ENCODE data around the gene MBD6.
A peak's percentile ranks its signal among the peaks of the same experiment; 100 is the strongest.

The MBD6 gene

DNA sequence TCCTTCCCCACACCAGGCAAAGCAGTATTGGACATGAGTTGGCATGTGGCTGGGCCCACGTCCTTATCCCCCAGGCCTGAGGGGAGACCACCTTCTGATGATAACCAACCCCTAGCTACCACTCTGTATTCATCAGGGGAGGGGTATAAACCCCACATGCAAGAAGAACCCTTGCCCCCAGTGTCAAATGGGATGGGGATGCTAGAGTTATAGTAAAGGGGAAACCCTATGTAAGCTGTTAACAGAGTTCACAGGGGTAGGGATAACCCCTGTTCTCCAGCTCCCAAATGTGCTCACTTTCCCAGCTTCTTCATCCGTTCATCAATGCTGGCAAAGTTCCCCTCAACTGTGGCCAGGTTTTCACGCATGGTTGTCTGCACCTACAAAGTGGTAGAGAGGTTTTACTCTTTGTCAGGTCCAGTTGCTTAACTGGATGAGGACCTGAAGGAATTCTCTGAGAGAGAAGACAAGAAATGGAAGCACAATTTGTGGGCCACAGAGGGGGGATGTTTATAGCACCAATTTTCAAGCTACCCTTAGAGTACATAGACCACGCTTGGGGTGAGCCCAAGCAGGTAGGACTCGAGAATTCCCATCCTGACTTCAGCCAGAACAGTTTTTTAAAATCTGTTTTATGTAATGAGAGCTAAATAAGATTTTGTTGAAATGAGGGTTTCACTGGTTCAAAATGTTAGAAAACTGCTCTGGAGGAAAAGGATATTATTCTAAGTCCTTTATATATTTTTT, 7.9 kb downstream of the MBD6 start:
- DNase-seq, result no peak

DNA sequence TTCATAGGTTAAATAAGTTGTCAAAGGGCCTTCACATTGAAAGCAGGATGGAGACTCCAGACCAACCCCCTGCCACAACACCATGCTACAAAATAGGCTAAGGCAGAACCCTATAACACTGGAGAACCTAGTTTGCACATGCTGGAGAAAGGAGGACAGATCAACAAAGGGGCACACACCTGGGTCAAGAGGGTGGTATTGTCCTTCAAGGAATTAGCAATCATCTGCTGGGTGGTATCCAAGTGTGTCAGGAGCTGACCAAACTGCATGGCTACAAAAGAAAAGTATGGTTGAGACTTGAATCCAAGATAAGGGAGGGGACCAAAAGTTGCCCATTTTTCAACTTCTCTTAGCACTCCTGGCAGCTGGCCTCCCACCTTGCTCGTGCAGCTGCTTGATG, 9.2 kb downstream of the MBD6 start:
- DNase-seq, result no peak

DNA sequence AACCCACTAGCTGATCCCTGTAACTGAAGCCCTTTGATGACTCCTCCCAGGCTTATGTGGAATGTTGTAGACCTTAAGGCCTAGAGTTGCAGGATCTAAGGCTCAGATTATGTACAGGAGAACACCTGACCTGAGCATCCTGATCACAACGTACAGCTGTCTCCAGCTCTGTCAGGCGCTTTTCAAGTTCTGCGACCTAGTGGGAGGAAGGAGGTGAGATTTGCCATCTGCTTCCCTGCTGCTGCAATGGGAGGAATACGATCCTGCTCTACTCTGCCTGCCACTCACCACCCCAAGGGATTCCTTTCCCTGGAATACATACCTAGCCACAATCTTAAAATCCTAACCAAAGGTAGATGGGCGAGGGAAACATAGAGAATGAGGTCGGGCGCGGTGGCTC, 10.5 kb downstream of the MBD6 start:
- peak; percentile 88 for DNase-seq

DNA sequence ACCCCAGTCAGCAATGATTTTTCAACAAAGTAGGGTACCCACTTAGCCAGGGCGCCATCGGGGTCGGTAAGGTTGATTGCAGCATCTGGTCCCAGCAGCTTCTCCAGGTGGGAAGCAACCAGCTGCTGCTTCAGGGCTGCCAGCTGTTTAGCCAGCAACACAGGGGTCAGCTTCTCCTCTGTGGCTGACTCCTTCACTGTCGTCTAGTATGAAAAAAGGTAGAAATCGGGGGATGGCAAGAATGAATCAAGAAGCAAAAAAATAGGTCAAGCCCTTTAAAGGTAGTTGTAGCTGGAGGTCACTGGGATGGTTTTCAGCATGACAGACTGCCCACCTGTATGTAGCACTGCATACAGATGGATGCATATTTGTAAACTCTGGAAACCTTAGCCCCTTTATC, 11.6 kb downstream of the MBD6 start:
- no peak for DNase-seq

DNA sequence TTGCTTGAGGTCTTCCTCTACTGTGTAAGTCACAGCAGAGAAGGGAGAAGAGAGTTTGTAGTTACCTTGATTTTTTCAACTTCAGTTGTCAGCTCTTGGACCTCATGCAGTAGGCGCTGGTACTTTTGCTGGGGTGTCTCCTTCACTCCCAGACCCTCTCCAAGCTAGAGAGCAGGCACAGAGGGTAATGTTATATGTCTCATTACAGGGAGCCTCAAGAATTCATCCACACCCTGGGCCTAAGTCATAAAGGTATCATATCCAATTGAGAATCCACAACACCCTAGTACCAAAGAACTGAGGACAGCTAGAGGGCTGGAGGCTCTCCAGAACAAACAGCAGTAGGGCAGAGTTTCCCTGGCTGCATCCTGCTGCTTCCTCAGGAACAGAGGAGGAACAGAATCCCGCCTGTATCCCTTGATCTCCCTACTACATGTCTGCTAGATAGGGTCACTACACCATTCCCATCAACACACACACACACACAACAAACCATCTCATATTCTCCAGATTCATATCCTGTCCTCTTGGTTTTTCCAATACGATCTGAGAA, 12.4 kb downstream of the MBD6 start:
- no peak for DNase-seq

DNA sequence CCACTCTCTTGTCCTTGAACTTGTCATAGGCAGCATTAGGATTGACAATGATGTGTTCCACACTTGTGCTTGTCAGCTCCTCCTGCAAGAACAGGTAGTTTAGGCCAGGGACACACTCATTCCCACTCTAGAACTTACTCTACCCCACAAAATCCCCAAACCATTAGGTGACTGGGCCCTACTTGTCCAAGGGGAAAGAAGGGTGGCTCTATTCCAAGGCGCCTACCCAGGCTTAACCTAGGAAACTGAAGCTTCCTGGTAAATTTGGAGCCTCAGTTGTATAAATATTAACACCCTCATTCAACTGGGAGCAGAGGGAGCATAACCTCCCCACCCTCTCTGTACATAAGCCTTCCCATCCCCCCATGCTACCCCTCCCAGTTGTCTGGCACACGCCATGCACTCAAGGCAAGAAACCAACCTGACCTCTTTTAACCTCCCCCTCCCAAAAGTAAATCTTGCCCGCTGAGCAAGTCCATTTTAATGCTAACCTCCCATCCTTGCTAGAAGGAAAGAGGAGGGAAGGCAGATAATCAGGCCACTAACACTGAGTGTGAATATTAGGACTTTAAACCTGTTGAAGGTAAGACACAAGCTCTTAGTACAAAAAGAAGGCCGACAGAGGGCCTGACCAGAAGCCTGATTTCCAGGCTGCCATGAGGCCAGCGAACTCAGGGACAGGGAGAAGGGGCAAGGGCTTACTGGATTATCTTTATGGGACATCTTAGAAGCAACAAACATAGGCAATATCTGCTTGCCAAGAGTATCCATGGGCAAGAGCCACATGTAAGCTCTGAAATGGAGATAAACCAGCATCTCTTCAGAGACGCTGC, 13.4 kb downstream of the MBD6 start:
- no peak for DNase-seq

DNA sequence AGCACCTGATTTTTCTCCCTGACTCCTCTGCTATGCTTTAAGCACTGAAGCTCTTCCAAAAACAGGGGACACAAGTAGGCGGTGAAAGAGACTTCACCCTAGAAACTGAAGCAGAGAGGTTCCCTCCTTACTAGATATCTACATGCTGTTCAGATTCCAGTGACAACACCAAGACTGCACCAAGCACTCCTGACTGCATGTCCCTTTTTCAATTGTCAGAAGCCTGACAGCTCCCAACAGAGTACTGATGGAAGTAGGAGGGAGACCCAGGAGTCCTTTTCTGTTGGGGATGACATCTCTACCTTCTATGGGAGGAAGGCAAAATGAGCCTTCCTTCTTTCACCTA, 13.9 kb downstream of the MBD6 start:
- no peak for DNase-seq

DNA sequence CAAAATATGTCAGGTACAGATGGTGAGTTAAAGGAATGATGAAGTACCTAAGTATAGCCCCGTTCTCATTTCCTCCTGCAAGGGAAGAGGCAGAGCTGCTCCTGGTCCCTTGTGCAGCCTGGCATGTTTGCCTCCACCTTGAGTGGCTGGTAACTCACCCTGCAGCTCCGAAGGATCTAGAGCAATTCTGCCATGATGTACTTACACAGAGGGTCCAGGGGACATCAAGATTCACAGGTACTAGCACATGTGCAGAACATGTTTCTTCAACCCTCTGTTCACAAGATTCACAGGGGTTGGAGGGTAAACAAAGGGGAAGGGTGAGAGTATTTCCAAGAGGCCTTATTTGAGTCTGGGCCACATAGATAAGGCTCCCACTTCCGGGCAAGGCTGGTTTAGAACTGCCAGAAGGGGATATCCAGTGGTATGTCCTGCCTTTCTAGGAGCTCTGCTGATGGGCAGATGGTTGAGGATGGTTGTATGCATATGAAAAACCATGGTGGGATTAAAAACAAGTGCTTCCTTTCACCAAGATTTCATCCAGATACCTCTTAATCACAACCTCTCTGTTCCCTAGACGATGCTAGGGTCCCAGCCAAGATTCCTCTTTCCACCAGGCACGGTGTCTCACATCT, 16.6 kb downstream of the MBD6 start:
- no peak for DNase-seq

DNA sequence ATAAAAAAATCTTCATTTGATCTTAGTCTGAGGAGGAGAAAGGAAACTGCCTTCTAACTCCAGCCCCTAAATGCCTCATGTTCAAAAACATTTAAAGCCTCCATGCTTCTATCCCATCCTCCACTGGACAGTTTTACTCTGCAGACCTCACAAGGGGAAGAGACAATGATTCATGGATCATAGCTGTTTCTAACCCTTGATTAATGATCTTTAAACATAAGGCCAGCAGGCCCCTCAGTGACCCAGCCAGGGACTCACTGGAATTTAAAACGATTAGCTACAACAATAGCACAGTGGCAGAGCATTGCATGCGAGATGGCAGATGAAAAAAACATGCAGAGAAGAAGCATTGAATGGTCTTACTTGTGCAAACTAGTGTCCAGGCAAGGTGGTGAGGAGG, 18.4 kb downstream of the MBD6 start:
- DNase-seq, result no peak

DNA sequence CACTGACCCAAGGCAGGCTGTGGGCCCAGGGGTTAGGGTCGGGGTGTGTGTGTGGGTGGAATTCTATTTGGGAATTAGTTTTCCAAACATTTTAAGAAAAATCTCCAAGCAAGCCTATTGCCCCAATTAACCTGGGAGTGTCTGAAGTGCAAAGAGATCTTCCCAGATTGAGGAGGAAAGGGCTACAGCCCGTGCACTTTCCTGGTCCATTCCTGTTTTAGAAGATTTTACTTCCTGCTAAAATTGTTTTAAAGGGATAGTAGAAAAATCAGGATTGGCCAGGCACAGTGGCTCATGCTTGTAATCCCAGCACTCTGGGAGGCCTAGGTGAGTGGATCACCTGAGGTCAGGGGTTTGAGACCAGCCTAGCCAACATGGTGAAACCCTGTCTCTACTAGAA, 19.1 kb downstream of the MBD6 start:
- DNase-seq, result no peak

DNA sequence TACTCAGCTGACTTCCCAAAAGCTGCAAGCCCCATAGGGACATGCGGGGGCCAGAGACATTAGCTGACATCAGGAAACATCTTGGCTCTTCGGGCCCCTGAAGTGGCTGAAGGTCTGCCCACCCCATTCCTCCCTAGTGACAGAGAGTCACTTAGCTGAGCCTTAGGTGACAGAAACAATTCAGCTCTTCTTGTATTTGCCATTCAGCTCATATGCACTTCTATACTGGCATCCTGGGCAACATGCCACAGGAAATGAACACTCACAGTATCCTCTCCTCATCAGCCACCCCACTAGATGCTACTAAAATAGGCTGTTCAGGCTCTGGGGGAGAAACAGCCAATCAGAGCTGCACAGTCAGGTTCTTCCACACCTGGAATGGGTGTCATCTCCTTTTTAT, 21.0 kb downstream of the MBD6 start:
- no peak for DNase-seq

DNA sequence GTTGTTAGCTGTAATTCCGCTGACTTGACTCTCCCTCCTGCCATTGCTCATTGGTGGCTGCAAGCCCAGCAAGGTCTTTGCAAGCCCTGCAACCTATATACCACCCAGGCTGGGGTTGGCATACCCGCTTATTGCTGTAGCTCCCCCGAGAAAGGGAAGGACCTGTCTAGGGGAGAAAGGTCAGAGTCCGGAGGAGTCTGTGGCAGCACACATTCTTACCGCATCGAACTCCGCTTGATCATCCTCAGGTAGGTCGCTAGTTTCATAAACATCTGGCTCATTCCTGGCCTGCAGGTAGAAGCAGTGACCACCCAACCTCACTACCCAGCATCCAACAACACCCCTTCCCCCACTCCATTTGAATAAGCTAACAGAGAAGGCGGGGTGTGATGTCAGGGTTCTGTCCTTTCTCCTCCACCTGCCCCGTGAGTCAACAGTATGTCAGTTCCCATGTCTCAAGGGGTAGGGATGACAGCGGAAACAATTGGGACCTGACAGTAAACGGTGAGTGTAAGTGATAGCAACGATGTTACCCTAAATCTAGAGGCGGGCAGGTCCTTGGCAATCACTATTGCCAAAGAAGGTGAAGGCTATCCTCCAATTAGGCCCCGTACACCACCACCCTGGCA, 23.3 kb downstream of the MBD6 start:
- DNase-seq, result no peak

DNA sequence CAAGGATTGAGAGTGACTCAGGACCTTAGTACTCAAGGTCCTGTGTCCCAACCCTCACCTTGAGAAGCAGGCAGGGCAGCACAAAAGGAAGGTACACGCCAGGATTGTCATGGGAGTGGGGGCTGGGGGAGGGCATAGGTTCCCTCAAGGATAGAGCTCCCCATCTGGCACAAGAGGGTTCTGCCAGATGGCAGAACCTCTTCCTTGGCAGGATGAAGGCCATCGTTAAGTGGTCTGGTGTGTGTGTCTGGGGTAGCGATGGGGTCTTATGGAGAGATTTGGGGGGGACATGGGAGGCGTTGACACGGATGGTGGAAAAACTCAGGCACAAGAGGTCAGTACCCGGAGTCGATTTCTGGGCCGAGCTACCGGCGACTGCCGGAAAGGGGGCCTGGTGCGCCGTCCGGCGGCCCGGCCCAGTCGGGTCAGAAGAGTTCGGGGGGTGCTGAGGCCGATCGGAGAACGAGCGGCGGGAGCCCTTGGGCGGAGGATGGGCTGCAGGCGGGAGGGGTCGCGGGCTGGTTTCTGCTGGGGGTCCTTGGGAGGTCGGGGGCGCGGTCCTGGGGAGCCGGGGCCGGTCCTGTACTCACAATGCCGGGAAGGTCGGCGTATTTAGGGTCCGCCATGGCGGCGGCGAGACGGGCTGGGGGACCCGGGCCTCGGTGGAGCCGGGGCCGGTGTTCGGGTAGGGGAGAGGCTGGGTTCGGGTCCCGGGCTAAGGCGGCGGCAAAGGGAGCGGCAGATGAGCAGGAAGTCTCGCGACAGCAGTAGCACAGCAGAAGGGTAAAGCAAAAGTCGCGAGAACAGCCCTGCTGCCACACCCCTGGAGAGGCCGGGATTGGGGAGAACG, 24.0 kb downstream of the MBD6 start, which contains the start of gene DCTN2:
Gene DCTN2, minus strand, starts transcription at position 755 of the 850 bp plus-strand sequence. Its CDS starts 129 bp downstream, at position 626.
- DNase-seq, result peak; percentile 95

DNA sequence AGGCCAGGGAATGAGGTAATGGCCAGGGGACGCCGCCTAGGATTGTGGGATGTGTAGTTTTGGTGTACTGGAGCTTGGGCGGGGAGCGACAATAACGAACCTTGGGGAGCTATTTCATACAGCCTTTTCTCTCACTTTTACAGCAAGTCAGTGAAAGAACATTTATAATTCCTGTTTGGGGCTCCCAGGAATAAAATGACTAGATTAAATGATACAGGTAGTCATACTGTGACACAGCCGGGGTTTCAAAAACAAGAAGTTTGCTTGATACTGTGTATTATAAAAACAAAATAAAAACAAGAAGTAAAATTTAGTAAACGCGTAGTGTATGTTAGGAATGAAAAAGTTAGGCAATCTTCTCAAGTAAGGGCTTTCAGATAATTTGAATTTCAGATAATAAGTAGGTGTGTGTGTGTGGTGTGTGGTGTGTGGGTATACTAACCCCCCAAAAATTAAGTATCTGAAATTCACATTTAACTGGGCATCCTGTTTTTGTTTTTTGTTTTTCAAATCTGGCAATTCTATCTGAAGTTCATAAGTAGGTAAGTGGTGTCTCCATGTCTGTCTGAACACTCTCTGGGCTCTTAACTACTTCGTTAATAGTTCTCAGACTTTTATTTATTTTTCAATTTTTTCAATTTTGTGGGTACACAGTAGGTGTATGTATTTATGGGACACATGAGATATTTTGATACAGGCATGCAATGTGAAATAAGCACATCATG, 24.8 kb downstream of the MBD6 start:
- no peak for DNase-seq

DNA sequence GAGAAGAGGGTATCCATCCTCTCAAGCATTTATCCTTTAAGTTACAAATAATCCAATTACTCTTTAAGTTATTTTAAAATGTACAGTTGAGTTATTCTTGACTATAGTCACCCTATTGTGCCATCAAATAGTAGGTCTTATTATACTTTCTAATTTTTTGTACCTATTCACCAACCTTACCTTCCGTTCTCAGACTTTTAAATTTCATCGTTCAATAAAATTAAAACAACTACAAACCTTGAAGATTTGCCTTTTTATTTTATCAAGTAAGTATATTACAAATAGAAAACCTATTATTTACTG, 25.3 kb downstream of the MBD6 start:
- DNase-seq, result no peak

DNA sequence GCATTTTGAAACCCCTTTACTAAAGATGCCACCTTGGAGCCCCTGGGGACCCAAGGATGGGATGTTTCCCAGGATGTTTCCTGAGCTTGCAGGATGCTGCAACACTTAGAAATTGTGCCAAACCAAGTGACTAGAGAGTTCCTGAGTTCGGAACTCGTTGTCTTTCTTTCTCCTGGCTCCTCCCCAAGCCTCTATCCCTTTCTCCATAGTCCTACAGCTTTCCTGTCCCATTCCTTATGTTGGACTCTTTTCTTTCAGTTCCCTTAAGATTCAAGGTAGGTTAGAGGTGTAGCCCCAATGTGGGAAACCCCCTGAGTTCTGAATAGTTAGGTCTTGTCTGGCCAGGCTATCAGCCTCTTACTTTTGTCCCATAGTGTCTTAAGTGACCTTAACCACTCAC, 25.9 kb downstream of the MBD6 start:
- DNase-seq, result no peak

DNA sequence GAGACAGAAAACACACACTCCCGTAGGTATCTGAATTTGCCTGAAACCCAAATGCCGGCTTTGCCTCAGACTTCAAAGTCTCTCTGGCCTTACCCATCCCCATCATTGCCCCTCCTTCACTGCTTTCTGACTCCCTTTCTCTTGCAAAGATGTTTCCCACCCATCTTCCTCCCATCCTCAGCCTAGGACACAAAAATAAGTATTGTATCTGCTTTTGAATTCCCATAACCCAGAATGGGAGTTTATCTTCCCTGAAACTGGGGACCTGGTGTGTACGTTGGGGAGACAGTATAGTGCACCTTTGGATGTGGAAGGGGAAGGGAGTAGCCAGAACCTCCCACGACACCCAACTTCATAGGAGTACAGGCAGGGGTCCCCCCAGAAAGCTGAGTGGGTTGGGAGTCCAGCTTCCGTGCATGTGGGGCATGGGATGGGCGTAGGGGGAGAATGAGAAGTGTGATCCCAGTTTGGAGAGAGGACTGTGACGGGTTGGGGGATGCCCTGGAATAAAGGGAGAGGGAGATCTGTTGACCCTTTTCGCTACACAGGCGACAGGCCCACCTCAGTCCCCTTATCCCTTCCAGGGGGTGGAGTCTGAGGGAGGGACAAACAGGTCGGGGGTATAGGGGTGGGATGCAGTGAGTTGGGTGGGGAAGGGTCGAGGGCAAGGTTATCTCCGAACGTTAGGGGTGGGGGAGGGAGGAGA, 26.7 kb downstream of the MBD6 start:
- no peak for DNase-seq

DNA sequence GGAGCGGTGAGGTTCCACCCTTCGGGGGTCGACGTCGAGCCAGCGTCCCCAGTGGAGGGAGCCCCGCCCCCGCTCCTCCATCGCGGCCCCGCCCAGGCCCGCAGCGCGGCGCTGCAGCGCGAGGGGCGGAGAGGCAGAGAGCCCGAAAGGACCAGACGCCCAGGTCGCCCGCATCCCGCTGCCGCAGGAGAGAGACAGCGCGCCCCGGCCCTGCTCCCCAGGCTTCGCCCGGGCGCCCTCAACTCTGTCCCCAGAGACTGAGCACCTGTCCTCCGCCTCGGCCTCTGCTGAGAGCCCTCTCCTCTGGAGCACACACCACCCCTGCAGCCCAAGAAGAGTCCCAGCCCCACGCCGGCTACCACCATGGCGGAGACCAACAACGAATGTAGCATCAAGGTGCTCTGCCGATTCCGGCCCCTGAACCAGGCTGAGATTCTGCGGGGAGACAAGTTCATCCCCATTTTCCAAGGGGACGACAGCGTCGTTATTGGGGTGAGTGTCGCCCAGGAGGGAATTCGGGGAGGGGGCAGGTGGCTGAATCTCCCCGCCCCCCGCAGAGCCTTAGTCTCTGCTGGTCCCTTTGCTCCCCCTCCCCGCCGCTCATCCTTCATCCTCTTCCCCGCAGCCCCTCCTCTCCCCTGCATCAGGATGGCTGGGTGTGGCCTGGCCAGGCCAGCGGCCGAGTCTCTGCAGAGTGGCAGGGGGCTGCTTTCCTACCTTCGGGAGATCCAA, 27.5 kb downstream of the MBD6 start, which contains the start of gene KIF5A:
Gene KIF5A, plus strand, starts transcription at position 136 of the 732 bp plus-strand sequence. Its CDS starts 228 bp downstream, at position 364.
- DNase-seq, result peak; percentile 69

DNA sequence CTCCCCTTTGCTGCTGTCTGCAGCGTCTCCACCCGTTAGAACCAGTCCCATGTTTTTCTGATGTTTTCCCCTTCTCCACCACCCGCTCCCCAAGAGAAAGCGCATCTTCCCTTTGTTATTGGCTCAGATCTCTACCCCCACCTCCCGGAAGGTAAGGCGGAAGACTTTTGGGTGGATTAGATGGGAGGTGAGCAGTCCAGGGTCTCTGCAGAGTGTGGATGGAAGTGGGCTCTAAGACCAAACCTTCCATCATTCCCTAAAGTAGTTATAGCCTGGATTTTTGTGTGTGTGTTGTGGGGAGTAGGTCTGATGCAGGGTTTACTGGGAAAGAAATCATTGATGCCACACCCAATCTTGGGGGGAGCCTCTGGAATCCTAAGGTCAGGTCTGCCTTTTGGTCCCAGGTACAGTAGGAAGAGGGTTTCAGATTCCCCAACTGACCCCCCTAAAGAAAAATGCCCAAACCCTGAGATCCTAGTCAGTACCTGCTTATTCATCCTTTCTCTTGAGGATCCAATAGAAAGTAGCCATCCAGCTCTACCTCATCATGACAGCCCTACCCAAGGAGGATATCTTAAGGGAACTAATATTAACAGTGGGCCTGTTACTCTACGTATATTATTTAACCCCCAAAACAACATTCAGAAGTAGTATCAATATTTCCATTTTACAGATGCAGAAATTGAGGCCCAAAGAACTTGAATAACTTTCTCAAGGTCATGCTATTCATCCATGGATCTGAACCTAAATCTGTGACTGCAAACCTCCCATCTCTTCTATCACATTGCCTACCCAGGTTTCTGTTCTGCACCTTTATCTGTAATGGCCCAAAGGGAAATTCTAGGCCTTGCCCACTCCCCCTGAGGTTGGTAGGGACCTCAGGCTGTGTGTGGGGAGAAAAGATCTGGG, 28.3 kb downstream of the MBD6 start:
- DNase-seq, result no peak
